OCI-LY7 (cell line): ENCODE data around the gene NUP42. TPM values are rescaled to one million over a fixed set of nuclear protein-coding genes. Genes with fewer than 3 reads are reported as not detected.

Experiments used
- BruUV-seq: library from RNA; stranded (reverse); fragments of 400-500 nt; replicated peaks from 2 replicates; lab custom pipeline; 2021; lab: Mats Ljungman, UMichigan
- CTCF ChIA-PET: fragments of 300-600 bp; sonication (Branson Sonifier 250); formaldehyde crosslinking; loops from one replicate; lab custom pipeline; 2022; ENCODE audit warnings: antibody characterized with exemption; ENCODE audit not compliant: unreplicated experiment; lab: Charles Lee
- POLR2A ChIA-PET: fragments of 300-600 bp; sonication (Branson Sonifier 250); formaldehyde crosslinking; loops from one replicate; lab custom pipeline; 2022; ENCODE audit warnings: antibody characterized with exemption; lab: Charles Lee
- DNase-seq: peaks from one replicate; pipeline ENCODE4 v3.0.0-alpha.2; 2015; ENCODE audit warnings: low spot score
- H2AFZ ChIP-seq: fragments of 200-600 bp; sonication (generic), shearing (Covaris generic); 2 replicates; pipeline ENCODE4 v1.6.1; 2014; ENCODE audit warnings: mild to moderate bottlenecking, antibody characterized with exemption, low read length, moderate library complexity
- H3K27ac ChIP-seq: fragments of 200-600 bp; sonication (generic); 2 replicates; pipeline ENCODE4 v1.5.1; 2014; ENCODE audit warnings: mixed run types, low read depth, mild to moderate bottlenecking, moderate library complexity, low read length, inconsistent platforms; ENCODE audit not compliant: poor library complexity, severe bottlenecking
- H3K36me3 ChIP-seq: fragments of 200-600 bp; sonication (generic); 2 replicates; pipeline ENCODE4 v1.6.1; 2014; ENCODE audit warnings: mild to moderate bottlenecking, antibody characterized with exemption, low read length, moderate library complexity, mixed read lengths; ENCODE audit not compliant: insufficient read depth
- H3K4me1 ChIP-seq: fragments of 200-600 bp; sonication (generic); 2 replicates; pipeline ENCODE4 v1.5.1; 2014; ENCODE audit warnings: mild to moderate bottlenecking, low read length; ENCODE audit not compliant: insufficient read depth, poor library complexity, severe bottlenecking
- H3K4me2 ChIP-seq: fragments of 200-600 bp; sonication (generic); 2 replicates; pipeline ENCODE4 v1.6.1; 2014; ENCODE audit warnings: mild to moderate bottlenecking, low read length
- H3K4me3 ChIP-seq: fragments of 200-600 bp; sonication (generic); 2 replicates; pipeline ENCODE4 v1.5.1; 2014; ENCODE audit warnings: mild to moderate bottlenecking, low read depth, low read length; ENCODE audit not compliant: poor library complexity, severe bottlenecking
- H3K79me2 ChIP-seq: fragments of 200-600 bp; sonication (generic); 2 replicates; pipeline ENCODE4 v1.6.1; 2016; ENCODE audit warnings: low read depth, mild to moderate bottlenecking, low read length, moderate library complexity, mixed read lengths; ENCODE audit not compliant: insufficient read depth
- H3K9me2 ChIP-seq: fragments of 200-600 bp; sonication (generic); 2 replicates; pipeline ENCODE4 v1.6.1; 2016; ENCODE audit warnings: mild to moderate bottlenecking, low read length, mixed read lengths; ENCODE audit not compliant: insufficient read depth
- H3K9me3 ChIP-seq: fragments of 200-600 bp; sonication (generic); 2 replicates; pipeline ENCODE4 v1.6.1; 2014; ENCODE audit warnings: mild to moderate bottlenecking, mixed run types, low read length, mixed read lengths
- H4K20me1 ChIP-seq: fragments of 200-600 bp; sonication (generic); 2 replicates; pipeline ENCODE4 v1.6.1; 2014; ENCODE audit warnings: mild to moderate bottlenecking, antibody characterized with exemption, low read length, moderate library complexity, mixed read lengths; ENCODE audit not compliant: insufficient read depth
- EZH2phosphoT487 ChIP-seq: fragments of 200-600 bp; sonication (generic); IDR thresholded peaks from 2 replicates; pipeline ENCODE4 v1.6.1; 2018; ENCODE audit warnings: low read depth, borderline replicate concordance, mild to moderate bottlenecking, mixed run types, antibody characterized with exemption, low read length, moderate library complexity, mixed read lengths
- intact Hi-C: fragments of 100-400 bp; cut with micrococcal nuclease; formaldehyde crosslinking; loops from one replicate; pipeline ENCODE4 v1.10.0; 2022; ENCODE audit not compliant: unreplicated experiment
- total RNA-seq, 2 experiments: library from RNA; depleted of rRNA in 1 of 2; stranded (reverse); fragments of >200 nt in 1 of 2; shearing (Covaris generic) in 1 of 2; gene quantifications; 2 replicates each; pipeline ENCODE4 v1.2.3, GENCODE V29; 2014 to 2022
- TF ChIP-seq, protein P1 (sequence below): fragments of 200-600 bp; sonication (generic); conservative IDR thresholded peaks from 2 replicates; pipeline ENCODE4 v1.5.1; 2014; ENCODE audit warnings: mild to moderate bottlenecking, antibody characterized with exemption, low read length, moderate library complexity, mixed read lengths

Gene NUP42
- total RNA-seq, 2 experiments from 2014 or later: 73.4 to 103 TPM

DNA sequence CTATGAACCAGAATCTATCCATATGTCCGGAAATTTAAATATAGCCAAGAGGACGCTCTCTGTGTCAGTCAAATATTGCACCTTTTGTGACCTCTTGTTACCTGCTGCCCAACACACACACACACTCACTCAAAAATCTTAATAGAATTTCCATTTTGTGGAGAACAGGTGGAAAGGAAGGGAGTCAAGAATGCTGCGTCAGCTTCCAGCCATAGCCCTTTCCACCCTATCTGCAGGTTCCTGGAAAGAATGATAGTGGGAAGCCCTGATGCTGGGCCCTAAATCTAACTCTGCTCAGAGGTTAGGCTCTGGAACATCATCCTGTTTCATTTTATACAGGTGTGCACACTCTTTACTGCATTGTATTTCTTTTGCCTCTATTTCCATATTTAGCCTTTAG lies 55.2 kb downstream of the NUP42 start:
- intact Hi-C loops: no loop called here
- Histone ChIP-seq H2AFZ (no peak overlapping the region), H3K4me2 (no peak overlapping the region), H4K20me1 (no peaks in the 10 kb centered on the region), H3K9me3 (no peaks in the 10 kb centered on the region), H3K4me1 (peaks cover 3% of the 10 kb centered on the region), H3K27ac (no peak overlapping the region), H3K9me2 (no peaks in the 10 kb centered on the region), H3K4me3 (no peak overlapping the region), H3K36me3 (no peaks in the 10 kb centered on the region), H3K79me2 (no peaks in the 10 kb centered on the region)
- DNase-seq: no peak
- BruUV-seq: no TSS peak
- CTCF ChIA-PET: no interaction called here
- TF ChIP-seq, protein P1, sequence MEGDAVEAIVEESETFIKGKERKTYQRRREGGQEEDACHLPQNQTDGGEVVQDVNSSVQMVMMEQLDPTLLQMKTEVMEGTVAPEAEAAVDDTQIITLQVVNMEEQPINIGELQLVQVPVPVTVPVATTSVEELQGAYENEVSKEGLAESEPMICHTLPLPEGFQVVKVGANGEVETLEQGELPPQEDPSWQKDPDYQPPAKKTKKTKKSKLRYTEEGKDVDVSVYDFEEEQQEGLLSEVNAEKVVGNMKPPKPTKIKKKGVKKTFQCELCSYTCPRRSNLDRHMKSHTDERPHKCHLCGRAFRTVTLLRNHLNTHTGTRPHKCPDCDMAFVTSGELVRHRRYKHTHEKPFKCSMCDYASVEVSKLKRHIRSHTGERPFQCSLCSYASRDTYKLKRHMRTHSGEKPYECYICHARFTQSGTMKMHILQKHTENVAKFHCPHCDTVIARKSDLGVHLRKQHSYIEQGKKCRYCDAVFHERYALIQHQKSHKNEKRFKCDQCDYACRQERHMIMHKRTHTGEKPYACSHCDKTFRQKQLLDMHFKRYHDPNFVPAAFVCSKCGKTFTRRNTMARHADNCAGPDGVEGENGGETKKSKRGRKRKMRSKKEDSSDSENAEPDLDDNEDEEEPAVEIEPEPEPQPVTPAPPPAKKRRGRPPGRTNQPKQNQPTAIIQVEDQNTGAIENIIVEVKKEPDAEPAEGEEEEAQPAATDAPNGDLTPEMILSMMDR: no peak
- no peak for TF ChIP-seq EZH2phosphoT487
- POLR2A ChIA-PET: no interaction called here

DNA sequence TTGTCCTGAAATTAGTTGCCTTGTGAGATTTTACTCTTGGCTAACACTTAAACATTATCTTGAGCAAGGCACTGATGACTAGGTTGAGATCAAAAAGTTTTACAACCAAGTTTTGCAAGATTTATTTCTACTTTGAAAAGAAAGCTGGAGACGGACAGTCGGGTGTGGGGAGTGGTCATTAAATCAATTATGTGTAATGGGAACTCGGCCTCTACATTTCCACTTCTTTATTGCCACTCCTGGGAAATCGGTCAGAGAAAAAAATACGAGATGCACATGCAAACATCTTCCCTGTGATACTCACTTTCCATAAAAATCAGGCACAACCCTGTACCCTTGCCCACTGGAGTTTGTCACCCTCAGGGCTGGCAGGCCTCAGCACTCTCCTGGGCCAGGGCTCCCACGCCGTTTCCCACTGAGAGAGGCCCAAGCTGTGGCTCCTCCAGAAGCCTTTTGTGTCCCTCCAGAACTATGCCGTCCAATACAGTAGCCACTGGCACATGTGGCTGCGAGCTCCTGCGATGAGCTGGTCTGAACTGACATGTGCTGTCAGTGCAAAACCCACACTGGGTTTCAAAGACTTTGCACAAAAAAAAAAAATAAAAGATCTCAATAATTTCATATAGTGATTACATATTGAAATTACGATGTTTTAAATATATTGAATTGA lies 57.3 kb downstream of the NUP42 start:
- POLR2A ChIA-PET: interaction anchor here (0.7 to 1.3 kb wide), 2 partner anchors 14 to 31 kb away, joined by 3 to 4 read pairs; no protein-coding TSS in a partner anchor
- no peaks in the 10 kb centered on the region for H4K20me1 ChIP-seq
- no peaks in the 10 kb centered on the region for H3K9me2 ChIP-seq
- intact Hi-C loops: no loop called here
- no peak for TF ChIP-seq EZH2phosphoT487
- TF ChIP-seq, protein P1: no peak
- no peaks in the 10 kb centered on the region for H3K36me3 ChIP-seq
- BruUV-seq: no TSS peak
- no peak for DNase-seq
- no peak overlapping the region for H3K4me3 ChIP-seq
- H2AFZ ChIP-seq: no peak overlapping the region
- no peaks in the 10 kb centered on the region for H3K9me3 ChIP-seq
- H3K4me1 ChIP-seq: no peaks in the 10 kb centered on the region
- CTCF ChIA-PET: no interaction called here
- no peaks in the 10 kb centered on the region for H3K79me2 ChIP-seq
- no peak overlapping the region for H3K27ac ChIP-seq
- H3K4me2 ChIP-seq: no peak overlapping the region

DNA sequence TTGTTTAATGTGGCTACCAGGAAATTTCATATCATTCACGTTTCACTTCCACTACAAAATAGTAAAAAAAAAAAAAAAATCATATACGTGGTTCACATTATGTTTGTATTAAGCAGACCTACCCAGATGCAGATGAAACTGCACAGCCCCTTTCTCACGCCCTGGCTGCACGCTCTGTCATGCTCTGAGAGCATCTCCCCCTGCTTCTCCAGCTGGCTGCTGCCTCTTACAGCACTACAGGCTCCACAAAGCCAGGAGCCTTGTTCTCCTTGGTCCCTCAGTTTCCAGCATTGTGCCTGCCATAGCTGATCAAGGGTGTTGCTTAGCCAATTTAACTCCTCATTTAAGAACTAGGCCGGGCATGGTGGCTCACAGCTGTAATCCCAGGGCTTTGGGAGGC lies 57.9 kb downstream of the NUP42 start:
- no peaks in the 10 kb centered on the region for H3K36me3 ChIP-seq
- intact Hi-C loops: no loop called here
- no peaks in the 10 kb centered on the region for H3K9me3 ChIP-seq
- ChIA-PET POLR2A (interaction anchor here (1.3 kb wide), 1 partner anchor 14 kb away, joined by 3 read pairs; no protein-coding TSS in a partner anchor), CTCF (no interaction called here)
- no peaks in the 10 kb centered on the region for H3K9me2 ChIP-seq
- no peaks in the 10 kb centered on the region for H4K20me1 ChIP-seq
- no peak overlapping the region for H3K27ac ChIP-seq
- H2AFZ ChIP-seq: no peak overlapping the region
- H3K4me1 ChIP-seq: no peaks in the 10 kb centered on the region
- TF ChIP-seq EZH2phosphoT487: no peak
- TF ChIP-seq, protein P1: no peak
- H3K79me2 ChIP-seq: no peaks in the 10 kb centered on the region
- BruUV-seq: no TSS peak
- no peak overlapping the region for H3K4me3 ChIP-seq
- no peak for DNase-seq
- no peak overlapping the region for H3K4me2 ChIP-seq
